HUES64 (cell line): ENCODE measurements around the gene GRAMD1A.

Experiments used
- H3K27ac ChIP-seq: 2 replicates; pipeline ENCODE4 v1.7.0; 2013; ENCODE audit warnings: low read depth, low read length, inconsistent platforms
- H3K27me3 ChIP-seq: 2 replicates; pipeline ENCODE4 v1.6.1; 2013; ENCODE audit warnings: mild to moderate bottlenecking, low read length; ENCODE audit not compliant: insufficient read depth
- H3K36me3 ChIP-seq: 2 replicates; pipeline ENCODE4 v1.6.1; 2013; ENCODE audit warnings: mild to moderate bottlenecking, low read length; ENCODE audit not compliant: insufficient read depth
- H3K4me1 ChIP-seq: 2 replicates; pipeline ENCODE4 v1.6.1; 2013; ENCODE audit warnings: mild to moderate bottlenecking, low read length, moderate library complexity; ENCODE audit not compliant: insufficient read depth
- H3K4me3 ChIP-seq: 2 replicates; pipeline ENCODE4 v1.5.1; 2013; ENCODE audit warnings: mild to moderate bottlenecking, low read length, moderate library complexity
- H3K9ac ChIP-seq: 2 replicates; pipeline ENCODE4 v1.6.1; 2013; ENCODE audit warnings: mild to moderate bottlenecking, low read depth, low read length
- H3K9me3 ChIP-seq: 2 replicates; pipeline ENCODE4 v1.6.1; 2013; ENCODE audit warnings: low read depth, low read length; ENCODE audit not compliant: insufficient read depth
- WGBS: fragments of 150-250, 120-280 bp; methylation state at CpG from one replicate; pipeline ENCODE4 v1.1.7; 2013; ENCODE audit warnings: missing lambda C conversion rate; 5-methylcytosine and 5-hydroxymethylcytosine counted together

The GRAMD1A gene

DNA sequence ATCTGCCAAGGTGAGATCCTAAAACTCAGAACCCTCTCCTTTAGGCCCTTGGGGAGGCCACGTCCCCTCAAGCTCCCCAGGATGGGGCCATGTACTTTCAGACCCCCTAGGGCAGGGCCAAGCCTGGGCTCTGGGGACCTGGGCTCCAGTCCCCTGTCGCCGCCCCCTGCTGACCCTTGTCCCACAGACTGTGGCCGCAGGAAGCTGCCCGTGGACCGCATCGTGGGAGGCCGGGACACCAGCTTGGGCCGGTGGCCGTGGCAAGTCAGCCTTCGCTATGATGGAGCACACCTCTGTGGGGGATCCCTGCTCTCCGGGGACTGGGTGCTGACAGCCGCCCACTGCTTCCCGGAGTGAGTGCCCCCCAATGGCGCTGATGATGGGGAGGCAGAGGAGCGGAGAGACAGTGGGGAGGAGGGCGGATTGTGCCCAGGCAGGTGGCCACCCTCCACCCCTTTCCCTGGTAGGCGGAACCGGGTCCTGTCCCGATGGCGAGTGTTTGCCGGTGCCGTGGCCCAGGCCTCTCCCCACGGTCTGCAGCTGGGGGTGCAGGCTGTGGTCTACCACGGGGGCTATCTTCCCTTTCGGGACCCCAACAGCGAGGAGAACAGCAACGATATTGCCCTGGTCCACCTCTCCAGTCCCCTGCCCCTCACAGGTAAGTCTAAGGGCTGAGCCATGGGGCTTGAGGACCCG lies 60.2 kb downstream of the GRAMD1A start:
- Histone ChIP-seq H3K9ac (no peak overlapping the region), H3K36me3 (no peaks in the 10 kb centered on the region), H3K27ac (no peak overlapping the region), H3K4me1 (peaks cover 8% of the 10 kb centered on the region; the same call in 1 of the 2 replicates), H3K4me3 (no peak overlapping the region), H3K9me3 (no peaks in the 10 kb centered on the region), H3K27me3 (no peaks in the 10 kb centered on the region)
- WGBS = 94% methylated on average over 27 of the region's 29 CpGs

DNA sequence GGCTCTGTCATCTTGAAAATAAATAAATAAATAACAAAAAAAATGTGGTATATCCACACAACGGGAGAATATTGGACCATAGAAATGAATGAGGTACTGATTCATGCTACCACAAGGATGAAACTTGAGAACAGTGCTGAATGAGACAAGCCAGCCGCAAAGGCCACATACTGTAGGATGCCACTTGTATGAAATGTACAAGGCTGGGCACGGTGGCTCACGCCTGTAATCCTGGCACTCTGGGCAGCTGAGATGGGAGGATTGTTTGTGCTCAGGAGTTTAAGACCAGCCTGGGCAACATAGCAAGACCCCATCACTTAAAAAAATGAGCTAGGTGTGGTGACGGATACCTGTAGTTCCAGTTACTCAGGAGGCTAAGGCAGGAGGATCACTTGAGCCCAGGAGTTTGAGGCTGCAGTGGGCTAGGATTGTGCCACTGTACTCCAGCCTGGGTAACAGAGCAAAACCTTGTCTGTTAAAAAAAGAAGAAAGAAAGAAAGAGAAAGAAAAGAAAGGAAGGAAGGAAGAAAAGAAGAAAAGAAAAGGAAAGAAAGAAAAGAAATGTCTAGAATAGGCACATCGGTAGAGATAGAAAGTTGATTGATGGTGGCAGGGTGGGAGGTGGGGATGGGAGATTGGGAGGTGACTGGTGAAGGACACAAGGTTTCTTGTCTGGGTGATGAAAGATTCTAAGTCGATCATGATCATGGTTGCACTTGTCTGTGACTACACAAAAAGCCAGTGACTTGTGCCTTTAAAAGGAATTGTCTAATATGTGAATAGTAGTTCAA lies 61.7 kb downstream of the GRAMD1A start:
- H3K36me3 ChIP-seq = no peaks in the 10 kb centered on the region
- H3K27ac ChIP-seq = no peak overlapping the region
- no peaks in the 10 kb centered on the region for H3K9me3 ChIP-seq
- no peak overlapping the region for H3K4me3 ChIP-seq
- WGBS = 94% methylated on average over 7 of the region's 7 CpGs
- H3K9ac ChIP-seq = no peak overlapping the region
- no peaks in the 10 kb centered on the region; the same call in 1 of the 2 replicates for H3K4me1 ChIP-seq
- no peaks in the 10 kb centered on the region for H3K27me3 ChIP-seq

DNA sequence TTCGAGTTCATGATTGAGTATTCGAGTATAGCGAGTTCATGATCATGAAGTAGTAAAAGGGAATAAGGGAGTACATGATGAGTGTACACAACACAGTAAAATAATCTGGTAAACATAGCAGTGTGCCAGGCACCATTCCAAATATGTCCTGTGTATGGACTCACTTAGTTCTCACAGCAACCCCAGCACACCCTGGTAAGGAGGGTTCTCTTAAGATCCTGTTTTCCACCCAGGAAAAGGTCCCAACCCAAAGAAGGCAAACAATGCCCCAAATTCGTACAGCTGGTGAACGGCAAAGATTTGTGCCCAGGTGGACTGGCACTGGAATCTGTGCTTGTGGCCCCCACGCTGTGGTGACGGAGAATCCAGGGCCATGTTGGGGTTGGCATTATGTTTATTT lies 62.8 kb downstream of the GRAMD1A start:
- peaks cover under 1% of the 10 kb centered on the region; the same call in 1 of the 2 replicates for H3K4me1 ChIP-seq
- 90% methylated on average over 7 of the region's 7 CpGs for WGBS
- no peak overlapping the region for H3K27ac ChIP-seq
- no peaks in the 10 kb centered on the region for H3K36me3 ChIP-seq
- H3K27me3 ChIP-seq = no peaks in the 10 kb centered on the region
- no peaks in the 10 kb centered on the region for H3K9me3 ChIP-seq
- no peak overlapping the region for H3K4me3 ChIP-seq
- no peak overlapping the region for H3K9ac ChIP-seq

DNA sequence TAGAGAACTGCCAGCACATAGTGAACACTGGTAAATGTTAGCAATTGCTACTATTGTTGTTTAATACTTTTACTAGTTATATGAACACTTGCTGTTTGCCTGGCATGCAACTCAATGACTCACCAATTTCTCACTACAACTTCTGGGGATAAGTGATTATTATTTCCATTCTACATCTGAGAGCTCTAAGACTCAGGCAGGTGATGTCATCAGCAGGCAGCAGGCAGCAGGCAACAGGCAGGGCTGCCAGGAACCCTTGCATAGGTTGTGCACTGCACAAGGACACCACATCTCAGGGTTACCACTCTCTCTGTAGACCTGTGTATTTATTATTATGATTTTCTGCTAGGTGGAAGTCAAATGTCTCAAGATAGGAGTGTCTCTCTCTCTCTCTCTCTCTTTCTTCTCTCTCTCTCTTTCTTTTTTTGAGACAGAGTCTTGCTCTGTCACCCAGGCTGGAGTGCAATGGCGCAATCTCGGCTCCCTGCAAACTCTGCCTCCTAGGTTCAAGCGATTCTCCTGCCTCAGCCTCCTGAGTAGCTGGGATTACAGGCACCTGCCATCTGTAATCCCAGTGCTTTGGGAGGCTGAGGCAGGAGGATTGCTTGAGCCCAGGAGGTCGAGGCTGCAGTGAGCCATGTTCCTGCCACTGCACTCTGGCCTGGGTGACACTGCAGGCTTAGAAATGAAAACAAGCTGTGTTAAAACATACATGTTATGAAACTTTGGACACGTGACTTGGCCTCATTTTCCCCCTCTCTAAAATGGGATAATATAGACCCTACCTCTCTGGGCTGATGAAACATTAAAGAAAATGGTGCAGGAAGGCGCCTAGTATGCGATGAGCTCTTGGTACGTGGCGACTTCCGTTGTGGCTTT lies 64.1 kb downstream of the GRAMD1A start:
- Histone ChIP-seq H3K4me1 (peaks cover 12% of the 10 kb centered on the region), H3K36me3 (no peaks in the 10 kb centered on the region), H3K9ac (no peak overlapping the region), H3K27ac (no peak overlapping the region), H3K4me3 (no peak overlapping the region), H3K27me3 (no peaks in the 10 kb centered on the region), H3K9me3 (no peaks in the 10 kb centered on the region)
- WGBS = 93% methylated on average over 10 of the region's 10 CpGs

DNA sequence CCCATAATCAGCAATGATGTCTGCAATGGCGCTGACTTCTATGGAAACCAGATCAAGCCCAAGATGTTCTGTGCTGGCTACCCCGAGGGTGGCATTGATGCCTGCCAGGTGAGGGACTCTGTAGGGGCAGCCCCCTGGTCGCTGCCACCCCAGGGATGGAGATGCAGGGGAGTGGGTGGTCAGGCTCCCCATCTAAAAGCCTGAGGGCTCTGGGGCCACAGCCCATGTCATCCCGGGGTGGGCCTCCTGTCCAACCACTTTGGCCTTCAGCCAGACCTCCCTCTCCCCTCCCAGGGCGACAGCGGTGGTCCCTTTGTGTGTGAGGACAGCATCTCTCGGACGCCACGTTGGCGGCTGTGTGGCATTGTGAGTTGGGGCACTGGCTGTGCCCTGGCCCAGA lies 65.5 kb downstream of the GRAMD1A start:
- Histone ChIP-seq H3K9me3 (no peaks in the 10 kb centered on the region), H3K27me3 (no peaks in the 10 kb centered on the region), H3K4me1 (peaks cover 14% of the 10 kb centered on the region), H3K4me3 (no peak overlapping the region), H3K27ac (no peak overlapping the region), H3K36me3 (no peaks in the 10 kb centered on the region), H3K9ac (no peak overlapping the region)
- 94% methylated on average over 10 of the region's 10 CpGs for WGBS

DNA sequence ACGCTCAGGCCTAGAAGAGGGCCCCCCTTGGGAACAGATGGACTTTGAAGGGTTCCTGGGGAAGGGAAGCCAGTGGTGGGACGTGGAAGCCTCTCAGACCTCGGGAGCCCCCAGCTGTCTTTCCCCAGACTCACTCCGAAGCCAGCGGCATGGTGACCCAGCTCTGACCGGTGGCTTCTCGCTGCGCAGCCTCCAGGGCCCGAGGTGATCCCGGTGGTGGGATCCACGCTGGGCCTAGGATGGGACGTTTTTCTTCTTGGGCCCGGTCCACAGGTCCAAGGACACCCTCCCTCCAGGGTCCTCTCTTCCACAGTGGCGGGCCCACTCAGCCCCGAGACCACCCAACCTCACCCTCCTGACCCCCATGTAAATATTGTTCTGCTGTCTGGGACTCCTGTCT lies 66.0 kb downstream of the GRAMD1A start:
- 95% methylated on average over 15 of the region's 15 CpGs for WGBS
- Histone ChIP-seq H3K36me3 (no peaks in the 10 kb centered on the region), H3K4me3 (no peak overlapping the region), H3K27me3 (no peaks in the 10 kb centered on the region), H3K9ac (no peak overlapping the region), H3K4me1 (peaks cover 14% of the 10 kb centered on the region), H3K9me3 (no peaks in the 10 kb centered on the region), H3K27ac (no peak overlapping the region)

DNA sequence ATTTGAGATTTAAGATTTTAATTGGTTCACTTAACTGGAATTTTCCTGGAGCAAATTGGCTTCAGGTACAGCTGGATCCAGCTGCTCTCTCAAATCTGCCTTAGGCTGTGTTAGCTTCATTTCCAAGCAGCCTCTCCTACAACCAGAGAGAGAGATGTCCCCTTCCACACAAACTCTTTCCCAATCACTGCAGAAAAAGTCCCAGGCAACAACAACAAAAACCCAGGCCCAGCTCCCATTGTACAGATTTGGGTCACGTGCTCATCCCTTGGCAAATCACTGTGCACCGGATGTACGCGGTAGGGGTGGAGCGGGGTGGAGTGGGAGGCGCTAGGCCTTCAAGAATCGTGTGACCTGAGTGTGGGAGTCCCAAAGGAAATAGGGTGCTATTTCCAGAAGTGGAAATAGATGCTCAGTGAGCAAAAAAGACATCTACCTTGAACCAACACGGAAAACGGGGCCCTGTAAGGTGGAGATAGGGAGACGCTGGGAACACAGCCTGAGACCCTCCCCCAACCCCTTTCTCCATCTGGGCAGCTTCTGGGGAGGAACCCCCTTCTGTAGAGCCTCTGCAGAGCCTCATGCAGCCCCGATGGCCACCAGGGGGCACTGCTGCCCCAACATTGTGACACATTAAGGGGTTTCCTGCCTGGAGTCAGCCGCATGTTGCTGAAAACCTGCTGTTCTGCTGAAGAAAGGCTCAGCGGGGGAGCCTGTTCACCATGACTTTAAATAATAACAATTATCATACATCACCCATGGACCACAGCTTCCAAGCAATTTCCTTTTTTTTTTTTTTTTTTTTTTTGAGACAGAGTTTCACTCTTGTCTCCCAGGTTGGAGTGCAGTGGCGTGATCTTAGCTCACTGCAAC lies 66.8 kb downstream of the GRAMD1A start:
- 0 out of 2 replicates have a peak overlapping the region, but pooled peaks have one; percentile 26 for H3K4me3 ChIP-seq
- no peaks in the 10 kb centered on the region for H3K27me3 ChIP-seq
- peak overlapping the region; percentile 82; the same call in 1 of the 2 replicates for H3K27ac ChIP-seq
- H3K4me1 ChIP-seq = peaks cover 14% of the 10 kb centered on the region
- 43% methylated on average over 14 of the region's 14 CpGs for WGBS
- H3K9ac ChIP-seq = no peak overlapping the region
- no peaks in the 10 kb centered on the region for H3K36me3 ChIP-seq
- H3K9me3 ChIP-seq = no peaks in the 10 kb centered on the region

DNA sequence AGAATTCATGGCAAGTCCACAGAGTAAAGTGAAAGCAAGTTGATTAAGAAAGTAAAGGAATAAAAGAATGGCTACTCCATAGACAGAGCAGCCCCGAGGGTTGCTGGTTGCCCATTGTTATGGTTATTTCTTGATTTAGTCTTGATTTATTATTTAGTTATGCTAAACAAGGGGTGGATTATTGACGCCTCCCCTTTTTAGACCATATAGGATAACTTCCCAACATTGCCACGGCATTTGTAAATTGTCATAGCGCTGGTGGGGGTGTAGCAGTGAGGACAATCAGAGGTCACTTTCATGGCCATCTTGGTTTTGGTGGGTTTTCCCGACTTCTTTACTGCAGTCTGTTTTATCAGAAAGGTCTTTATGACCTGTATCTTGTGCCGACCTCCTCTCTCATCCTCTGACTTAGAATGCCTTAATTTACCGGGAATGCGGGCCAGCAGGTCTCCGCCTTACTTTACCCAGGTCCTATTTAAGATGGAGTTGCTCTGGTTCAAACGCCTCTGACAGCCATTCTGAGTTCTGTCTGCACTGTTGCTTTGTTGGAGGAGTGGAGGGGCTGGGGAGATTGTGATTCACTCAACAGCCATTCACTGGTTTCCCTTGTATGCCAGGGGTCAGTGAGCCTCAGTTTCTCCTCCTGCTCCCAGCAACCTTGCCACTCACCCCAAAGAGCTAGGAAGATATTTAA lies 69.0 kb downstream of the GRAMD1A start:
- peaks cover 14% of the 10 kb centered on the region for H3K4me1 ChIP-seq
- no peak overlapping the region for H3K4me3 ChIP-seq
- H3K27me3 ChIP-seq = no peaks in the 10 kb centered on the region
- H3K27ac ChIP-seq = peak overlapping the region; percentile 93
- H3K9me3 ChIP-seq = no peaks in the 10 kb centered on the region
- 52% methylated on average over 9 of the region's 10 CpGs for WGBS
- H3K9ac ChIP-seq = peak overlapping the region; percentile 48; the same call in 1 of the 2 replicates
- H3K36me3 ChIP-seq = no peaks in the 10 kb centered on the region

DNA sequence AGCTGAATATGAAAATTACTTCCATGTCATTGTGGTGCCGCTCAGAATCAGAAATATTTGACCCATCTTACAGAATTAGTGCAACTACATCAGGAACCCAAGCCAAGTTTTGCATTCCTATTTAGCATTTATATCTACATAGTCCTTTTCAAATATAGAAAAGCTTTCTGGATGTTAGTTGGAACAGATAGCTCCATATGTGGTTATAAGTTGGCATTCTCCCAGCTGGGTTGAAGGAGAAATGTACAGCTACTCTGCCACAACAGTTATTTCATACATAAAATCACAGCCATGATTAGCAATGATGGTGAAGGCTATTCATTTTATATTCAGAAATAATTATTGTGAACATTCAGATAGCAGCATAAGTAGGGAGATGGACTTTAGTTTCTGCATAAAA lies 69.6 kb downstream of the GRAMD1A start:
- peak overlapping the region; percentile 93; the same call in 1 of the 2 replicates for H3K27ac ChIP-seq
- H3K4me3 ChIP-seq = no peak overlapping the region
- 93% methylated on average over 1 of the region's 1 CpG for WGBS
- H3K27me3 ChIP-seq = no peaks in the 10 kb centered on the region
- no peaks in the 10 kb centered on the region for H3K9me3 ChIP-seq
- H3K36me3 ChIP-seq = no peaks in the 10 kb centered on the region
- no peak overlapping the region for H3K9ac ChIP-seq
- H3K4me1 ChIP-seq = peaks cover 14% of the 10 kb centered on the region

DNA sequence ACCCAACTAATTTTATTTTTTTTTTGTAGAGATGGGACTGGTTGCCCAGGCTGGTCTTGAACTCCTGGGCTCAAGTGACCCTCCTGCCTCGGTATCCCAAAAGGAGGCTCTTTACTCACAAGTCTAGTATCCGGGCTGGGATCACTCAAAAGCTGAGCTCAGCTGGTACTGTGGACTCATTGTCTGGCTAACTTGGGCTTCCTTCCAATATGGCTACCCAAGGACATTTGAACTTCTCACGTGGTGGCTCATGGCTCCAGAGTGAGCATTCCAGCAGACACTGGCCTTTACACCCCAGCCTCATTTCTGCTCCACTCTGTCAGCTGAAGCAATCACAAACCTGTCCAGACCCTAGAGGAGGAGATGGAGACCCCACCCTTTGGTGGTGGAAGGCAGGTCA lies 70.3 kb downstream of the GRAMD1A start:
- Histone ChIP-seq H3K36me3 (no peaks in the 10 kb centered on the region), H3K27me3 (no peaks in the 10 kb centered on the region), H3K4me3 (no peak overlapping the region), H3K9ac (no peak overlapping the region), H3K4me1 (peaks cover 14% of the 10 kb centered on the region), H3K9me3 (no peaks in the 10 kb centered on the region), H3K27ac (no peak overlapping the region)
- 93% methylated on average over 3 of the region's 3 CpGs for WGBS
